Endothelial cell of umbilical vein (primary cell): Measurements from ENCODE around the gene PNCK. TPM values are rescaled to one million over a fixed set of nuclear protein-coding genes. Genes with fewer than 3 reads are reported as not detected.

Experiments
- BruUV-seq: library from RNA; stranded (reverse); fragments of 400-500 nt; replicated peaks from 2 replicates; lab custom pipeline; 2021; lab: Mats Ljungman, UMichigan
- CTCF ChIA-PET: fragments of 300-600, 350-600 bp; sonication (Branson Sonifier 250); formaldehyde crosslinking; loops from one replicate; lab custom pipeline; 2021; ENCODE audit warnings: antibody characterized with exemption, inconsistent platforms; lab: Charles Lee
- POLR2A ChIA-PET: fragments of 300-600, 350-600 bp; sonication (Branson Sonifier 250); formaldehyde crosslinking; loops from one replicate; lab custom pipeline; 2021; ENCODE audit warnings: antibody characterized with exemption, inconsistent platforms; lab: Charles Lee
- DNase-seq: peaks from one replicate; pipeline ENCODE4 v3.0.0-alpha.2; 2011; ENCODE audit warnings: low read depth, low spot score
- FAIRE-seq: peaks from 2 replicates; lab custom pipeline; 2011; peaks lifted over from hg19 to GRCh38; lab: Jason Lieb, UNC
- H2AFZ ChIP-seq: 2 replicates; pipeline ENCODE4 v1.6.0; 2012; ENCODE audit warnings: low read depth, low read length, control low read depth, inconsistent platforms
- H3K27ac ChIP-seq: 2 replicates; pipeline ENCODE4 v1.5.1; 2011; ENCODE audit warnings: low read depth, mild to moderate bottlenecking, control low read depth, low read length, moderate library complexity; ENCODE audit not compliant: insufficient read depth
- H3K27me3 ChIP-seq, 2 experiments: 2 replicates each; pipeline versions ENCODE4 v1.6.0 to v1.6.1; 2011; ENCODE audit warnings: low read length in 2 of 2, mixed read lengths in 1 of 2; ENCODE audit not compliant: control insufficient read depth in 2 of 2, insufficient read depth in 2 of 2
- H3K36me3 ChIP-seq, 2 experiments: 2 replicates in 1 of 2; 3 replicates in 1 of 2; pipeline ENCODE4 v1.5.1; 2011; ENCODE audit warnings: low read length in 2 of 2, mild to moderate bottlenecking in 1 of 2, moderate library complexity in 1 of 2; ENCODE audit not compliant: control insufficient read depth in 2 of 2, insufficient read depth in 2 of 2; ENCODE audit errors: extremely low read depth in 1 of 2
- H3K4me1 ChIP-seq: 3 replicates; pipeline ENCODE4 v1.5.1; 2011; ENCODE audit warnings: mild to moderate bottlenecking, low read length; ENCODE audit not compliant: control insufficient read depth, insufficient read depth; ENCODE audit errors: extremely low read depth
- H3K4me2 ChIP-seq: 2 replicates; pipeline ENCODE4 v1.6.1; 2011; ENCODE audit warnings: low read length, control low read depth, mixed read lengths; ENCODE audit not compliant: insufficient read depth
- H3K4me3 ChIP-seq, 3 experiments: fragments of 200-600 bp in 1 of 3; sonication (generic), shearing (Covaris generic) in 1 of 3; replicated peaks in 1 of 3; 2 replicates each; pipeline ENCODE4 v1.5.1; 2011 to 2016; ENCODE audit warnings: control low read depth in 3 of 3, low read length in 3 of 3, mild to moderate bottlenecking in 2 of 3, inconsistent platforms in 1 of 3, low read depth in 1 of 3, moderate library complexity in 1 of 3; ENCODE audit not compliant: insufficient read depth in 1 of 3
- H3K79me2 ChIP-seq: 2 replicates; pipeline ENCODE4 v1.6.0; 2012; ENCODE audit warnings: low read length, inconsistent platforms; ENCODE audit not compliant: control insufficient read depth, insufficient read depth
- H3K9ac ChIP-seq: replicated peaks from 2 replicates; pipeline ENCODE3; 2011; ENCODE audit warnings: low read length, control low read depth; ENCODE audit not compliant: insufficient read depth; ENCODE audit errors: extremely low read depth
- H3K9me1 ChIP-seq: replicated peaks from 3 replicates; pipeline ENCODE4 v1.6.0; 2011; ENCODE audit warnings: mild to moderate bottlenecking, low read length; ENCODE audit not compliant: control insufficient read depth, insufficient read depth; ENCODE audit errors: extremely low read depth
- H3K9me3 ChIP-seq: replicated peaks from 2 replicates; pipeline ENCODE4 v1.5.1; 2012; ENCODE audit warnings: low read length, inconsistent platforms; ENCODE audit not compliant: control insufficient read depth, insufficient read depth
- H4K20me1 ChIP-seq: replicated peaks from 2 replicates; pipeline ENCODE3; 2011; ENCODE audit warnings: mild to moderate bottlenecking, low read length; ENCODE audit not compliant: control insufficient read depth, insufficient read depth; ENCODE audit errors: extremely low read depth
- EZH2 ChIP-seq: IDR thresholded peaks from 2 replicates; pipeline ENCODE4 v1.6.1; 2012; ENCODE audit warnings: borderline replicate concordance, low read depth, mild to moderate bottlenecking, moderate library complexity, low read length, inconsistent platforms; ENCODE audit not compliant: severe bottlenecking
- FOS ChIP-seq: IDR thresholded peaks from 2 replicates; pipeline ENCODE4 v1.6.1; 2011; ENCODE audit warnings: mild to moderate bottlenecking, low read length, moderate library complexity, borderline replicate concordance; ENCODE audit not compliant: insufficient read depth
- POLR2AphosphoS5 ChIP-seq: IDR thresholded peaks from 2 replicates; pipeline ENCODE4 v1.6.1; 2012; ENCODE audit warnings: low read depth, mild to moderate bottlenecking, control low read depth, low read length, moderate library complexity; ENCODE audit not compliant: insufficient read depth
- dilution Hi-C: fragments of 300-500 bp; cut with MboI; formaldehyde crosslinking; loops from one replicate; pipeline ENCODE4 v1.15.0; 2019; ENCODE audit warnings: low sequenced_read_pairs; ENCODE audit not compliant: extremely low pct_ligation_motif_present
- intact Hi-C: fragments of 100-400 bp; cut with micrococcal nuclease; formaldehyde crosslinking; loops from one replicate; pipeline ENCODE4 v1.10.0; 2022
- polyA plus RNA-seq, 4 experiments: library from polyadenylated mRNA; depleted of rRNA in 3 of 4; stranded (reverse) in 3 of 4; unstranded in 1 of 4; fragments of >200 nt; gene quantifications; 2 replicates each; pipeline versions ENCODE4 v1.2.1 to v1.2.3, GENCODE V29; 2011 to 2012; ENCODE audit warnings: missing spikeins in 1 of 4
- total RNA-seq: library from RNA; stranded (reverse); gene quantifications from 2 replicates; pipeline ENCODE4 v1.2.3, GENCODE V29; 2021
- TF ChIP-seq, protein P1 (sequence below), 2 donors: IDR thresholded peaks; 1 replicate in 1 of 2; 2 replicates in 1 of 2; pipeline ENCODE4 v1.5.1; 2011; ENCODE audit warnings: low read length in 2 of 2, mild to moderate bottlenecking in 2 of 2, moderate library complexity in 2 of 2, control low read depth in 1 of 2, inconsistent platforms in 1 of 2, low read depth in 1 of 2; ENCODE audit not compliant: insufficient read depth in 1 of 2; ENCODE audit errors: extremely low read depth in 1 of 2

PNCK gene
- total and polyA plus RNA-seq, 2 donors (not counting 3 experiments of a cell fraction or from before 2014, with no cell fraction given) = 0.12 TPM; not detected in 1

DNA sequence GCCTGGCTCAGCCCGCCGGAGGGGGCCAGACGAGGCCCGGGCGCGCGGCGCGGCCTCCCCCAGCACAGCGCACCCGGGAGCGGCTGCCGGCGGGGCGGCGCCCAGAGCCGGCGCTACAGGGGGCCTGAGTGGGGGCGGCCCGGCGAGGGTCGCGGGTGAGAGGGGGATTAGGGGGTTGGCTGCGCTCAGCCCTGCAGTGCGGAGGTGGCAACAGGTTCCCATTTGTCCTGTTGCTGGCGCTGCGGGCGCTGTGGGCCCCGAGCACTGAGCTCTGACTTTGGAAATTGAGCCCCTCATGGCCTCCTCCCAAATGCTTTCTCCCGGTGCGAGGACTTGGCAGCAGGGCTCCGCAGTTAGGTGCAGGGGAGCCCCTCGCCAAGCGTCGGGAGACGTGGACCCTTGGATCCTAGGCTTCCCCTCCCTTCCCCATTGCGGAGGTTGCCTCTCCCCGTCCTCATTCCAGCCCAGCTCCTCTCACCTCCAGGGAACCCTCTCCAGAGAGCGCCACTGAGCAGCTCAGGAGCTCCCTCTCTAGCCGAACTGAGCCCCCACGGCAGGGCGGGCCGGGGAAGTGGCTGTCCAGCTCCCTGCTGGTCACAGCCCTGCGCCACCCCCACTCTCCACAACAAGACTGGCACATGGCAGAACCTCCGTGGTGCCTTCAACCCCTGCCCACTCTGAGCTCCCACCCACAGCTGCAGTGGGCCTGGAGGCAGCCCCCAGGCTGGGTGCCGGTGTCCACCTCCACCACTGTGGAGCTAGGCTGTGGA lies 29.1 kb downstream of the PNCK start:
- dilution Hi-C loops (no loop called here), intact Hi-C loops (no loop called here)
- CTCF ChIA-PET = interaction anchor here (0.7 to 1.8 kb wide), 8 partner anchors 8 to 105 kb away, joined by 3 to 10 read pairs (median 4); no protein-coding TSS in a partner anchor

DNA sequence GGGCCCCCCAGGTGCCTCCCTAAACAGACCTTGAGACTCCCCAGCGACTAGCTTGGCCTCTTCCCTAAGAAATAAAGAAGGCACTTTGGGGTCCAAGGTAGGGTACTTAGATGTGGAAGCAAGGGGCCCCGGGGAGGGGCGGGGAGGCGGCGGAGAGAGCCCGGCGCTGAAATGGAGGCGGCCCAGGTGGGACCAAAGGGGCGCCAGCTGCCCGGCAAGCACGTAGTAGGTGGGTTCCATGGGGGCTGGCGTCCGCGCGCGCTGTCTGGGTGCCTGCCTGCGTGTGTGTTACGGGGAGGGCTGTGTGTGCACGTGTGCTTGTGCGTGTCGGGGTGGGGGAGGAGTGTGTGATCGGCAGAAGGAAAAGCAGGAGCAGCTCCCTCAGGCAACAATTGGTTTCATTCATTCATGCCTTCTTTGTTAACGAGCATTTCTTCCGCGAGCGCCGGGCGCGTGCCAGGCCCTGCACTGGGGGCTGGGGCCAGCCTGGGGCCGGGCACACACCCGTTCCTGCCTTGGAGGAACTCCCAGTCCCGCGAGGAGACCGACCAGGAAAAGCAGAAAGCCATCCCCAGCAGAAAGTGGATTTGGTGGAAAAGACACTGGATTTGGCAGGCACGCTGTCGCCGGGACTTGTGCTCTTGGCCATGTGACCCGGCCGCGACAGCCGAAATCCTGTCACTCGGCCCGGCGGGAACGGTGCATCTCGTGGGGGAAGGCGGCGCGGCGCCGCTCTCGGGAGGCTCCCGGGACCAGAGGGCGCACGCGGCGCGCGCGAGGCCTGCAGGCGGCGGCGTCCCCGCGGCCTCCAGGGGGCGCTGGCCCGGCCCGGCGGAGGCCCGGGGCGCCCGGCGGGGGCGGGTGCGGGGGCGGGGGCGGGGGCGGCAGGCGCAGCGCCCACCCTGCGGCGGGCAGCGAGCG lies 29.9 kb downstream of the PNCK start:
- POLR2A ChIA-PET = no interaction called here
- Histone ChIP-seq H3K36me3 (no peaks in the 10 kb centered on the region), H3K4me3 (no peak overlapping the region), H3K9ac (no peak overlapping the region), H3K9me1 (no peaks in the 10 kb centered on the region), H3K9me3 (no peaks in the 10 kb centered on the region), H3K4me2 (no peak overlapping the region), H3K4me1 (no peaks in the 10 kb centered on the region), H3K27me3 (peaks cover 56 to 57% of the 10 kb centered on the region in 2 experiments), H3K27ac (no peak overlapping the region), H3K79me2 (no peaks in the 10 kb centered on the region), H4K20me1 (no peaks in the 10 kb centered on the region), H2AFZ (no peak overlapping the region)
- no TSS peak for BruUV-seq
- TF ChIP-seq POLR2AphosphoS5 (no peak), EZH2 (peak; percentile 33)
- TF ChIP-seq, protein P1, sequence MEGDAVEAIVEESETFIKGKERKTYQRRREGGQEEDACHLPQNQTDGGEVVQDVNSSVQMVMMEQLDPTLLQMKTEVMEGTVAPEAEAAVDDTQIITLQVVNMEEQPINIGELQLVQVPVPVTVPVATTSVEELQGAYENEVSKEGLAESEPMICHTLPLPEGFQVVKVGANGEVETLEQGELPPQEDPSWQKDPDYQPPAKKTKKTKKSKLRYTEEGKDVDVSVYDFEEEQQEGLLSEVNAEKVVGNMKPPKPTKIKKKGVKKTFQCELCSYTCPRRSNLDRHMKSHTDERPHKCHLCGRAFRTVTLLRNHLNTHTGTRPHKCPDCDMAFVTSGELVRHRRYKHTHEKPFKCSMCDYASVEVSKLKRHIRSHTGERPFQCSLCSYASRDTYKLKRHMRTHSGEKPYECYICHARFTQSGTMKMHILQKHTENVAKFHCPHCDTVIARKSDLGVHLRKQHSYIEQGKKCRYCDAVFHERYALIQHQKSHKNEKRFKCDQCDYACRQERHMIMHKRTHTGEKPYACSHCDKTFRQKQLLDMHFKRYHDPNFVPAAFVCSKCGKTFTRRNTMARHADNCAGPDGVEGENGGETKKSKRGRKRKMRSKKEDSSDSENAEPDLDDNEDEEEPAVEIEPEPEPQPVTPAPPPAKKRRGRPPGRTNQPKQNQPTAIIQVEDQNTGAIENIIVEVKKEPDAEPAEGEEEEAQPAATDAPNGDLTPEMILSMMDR (IDR thresholded peaks at IDR 0.05; ENCODE audit: extremely low read depth in 1 of 2, insufficient read depth in 1 of 2, low read depth in 1 of 2, low read length in 2 of 2) = peak in 1 of 2 donors; percentile 9
- dilution Hi-C loops = no loop called here
- intact Hi-C loops = no loop called here
- CTCF ChIA-PET = interaction anchor here (0.8 to 1.8 kb wide), 4 partner anchors 13 to 702 kb away, joined by 3 to 10 read pairs (median 6); no protein-coding TSS in a partner anchor
- DNase-seq (no peak), FAIRE-seq (no peak)

More for the DNA sequence above, 29.1 kb downstream of the PNCK start:
- peaks cover 57 to 61% of the 10 kb centered on the region in 2 experiments for H3K27me3 ChIP-seq
- H4K20me1 ChIP-seq = no peaks in the 10 kb centered on the region
- FAIRE-seq = peak; percentile 37
- POLR2A ChIA-PET = no interaction called here
- no peak overlapping the region for H2AFZ ChIP-seq
- no peak overlapping the region for H3K9ac ChIP-seq
- BruUV-seq = no TSS peak
- no peak for DNase-seq
- no peak overlapping the region for H3K4me2 ChIP-seq
- no peaks in the 10 kb centered on the region for H3K79me2 ChIP-seq
- H3K4me1 ChIP-seq = no peaks in the 10 kb centered on the region
- TF ChIP-seq POLR2AphosphoS5 = no peak
- TF ChIP-seq EZH2 = peak; percentile 70
- TF ChIP-seq FOS = no peak
- no peaks in the 10 kb centered on the region for H3K9me3 ChIP-seq
- no peaks in the 10 kb centered on the region for H3K36me3 ChIP-seq
- H3K27ac ChIP-seq = no peak overlapping the region
- H3K9me1 ChIP-seq = no peaks in the 10 kb centered on the region
- no peak overlapping the region for H3K4me3 ChIP-seq
